DOHH2 (cell line): ENCODE data around the gene HDAC8.

Experiments used
- H3F3A ChIP-seq: fragments of 200-600 bp; sonication (generic), shearing (Covaris generic); 2 replicates; pipeline ENCODE4 v1.6.0; 2016; ENCODE audit warnings: antibody characterized with exemption, mild to moderate bottlenecking; ENCODE audit not compliant: control insufficient read depth, insufficient read depth
- H3K27ac ChIP-seq: fragments of 200-600 bp; sonication (generic); 2 replicates; pipeline ENCODE4 v1.5.1; 2014; ENCODE audit warnings: low read depth, mild to moderate bottlenecking, low read length, moderate library complexity
- H3K27me3 ChIP-seq: fragments of 200-600 bp; sonication (generic); 2 replicates; pipeline ENCODE4 v1.6.1; 2014; ENCODE audit warnings: mild to moderate bottlenecking, low read length, mixed read lengths; ENCODE audit not compliant: control insufficient read depth
- H3K36me3 ChIP-seq: fragments of 200-600 bp; sonication (generic); 2 replicates; pipeline ENCODE4 v1.6.1; 2014; ENCODE audit warnings: mild to moderate bottlenecking, low read length, moderate library complexity, mixed read lengths; ENCODE audit not compliant: control insufficient read depth
- H3K4me1 ChIP-seq: fragments of 200-600 bp; sonication (generic); 2 replicates; pipeline ENCODE4 v1.6.1; 2014; ENCODE audit warnings: mild to moderate bottlenecking, low read length, mixed read lengths; ENCODE audit not compliant: control insufficient read depth
- H3K4me2 ChIP-seq: fragments of 200-600 bp; sonication (generic); 2 replicates; pipeline ENCODE4 v1.6.0; 2014; ENCODE audit warnings: mild to moderate bottlenecking, low read length, moderate library complexity
- H3K4me3 ChIP-seq: fragments of 200-600 bp; sonication (generic); 2 replicates; pipeline ENCODE4 v1.5.1; 2014; ENCODE audit warnings: mild to moderate bottlenecking, low read length, mixed read lengths
- H3K79me2 ChIP-seq: fragments of 200-600 bp; sonication (generic); 2 replicates; pipeline ENCODE4 v1.6.1; 2014; ENCODE audit warnings: mild to moderate bottlenecking, low read length, mixed read lengths; ENCODE audit not compliant: control insufficient read depth
- H3K9me2 ChIP-seq: fragments of 200-600 bp; sonication (generic); replicated peaks from 2 replicates; pipeline ENCODE4 v1.6.1; 2014; ENCODE audit warnings: mild to moderate bottlenecking, low read length, mixed read lengths; ENCODE audit not compliant: control insufficient read depth
- H3K9me3 ChIP-seq: fragments of 200-600 bp; sonication (generic); 2 replicates; pipeline ENCODE4 v1.6.1; 2014; ENCODE audit warnings: antibody characterized with exemption, low read length, mixed read lengths; ENCODE audit not compliant: control insufficient read depth, insufficient read depth
- H4K20me1 ChIP-seq: fragments of 200-600 bp; sonication (generic); 2 replicates; pipeline ENCODE4 v1.6.0; 2014; ENCODE audit warnings: low read depth, mild to moderate bottlenecking, antibody characterized with exemption, low read length, moderate library complexity; ENCODE audit not compliant: control insufficient read depth, insufficient read depth
- CTCF ChIP-seq: fragments of 200-600 bp; sonication (generic); IDR thresholded peaks from one replicate; pipeline ENCODE4 v1.5.1; 2014; ENCODE audit warnings: antibody characterized with exemption, mild to moderate bottlenecking, low read depth, low read length; ENCODE audit not compliant: poor library complexity, severe bottlenecking
- EZH2phosphoT487 ChIP-seq: fragments of 200-600 bp; sonication (generic); IDR thresholded peaks from 2 replicates; pipeline ENCODE4 v1.6.1; 2017; ENCODE audit warnings: borderline replicate concordance, mild to moderate bottlenecking, antibody characterized with exemption, low read length, moderate library complexity, mixed read lengths

Gene HDAC8

GRCh38 chrX:72306085-72306801 is 266.4 kb downstream of the HDAC8 start:
- TF ChIP-seq CTCF: no peak
- no peaks in the 10 kb centered on the region for H4K20me1 ChIP-seq
- H3K27me3 ChIP-seq: peaks cover 62% of the 10 kb centered on the region
- H3K79me2 ChIP-seq: no peaks in the 10 kb centered on the region
- H3F3A ChIP-seq: no peaks in the 10 kb centered on the region
- no peaks in the 10 kb centered on the region for H3K9me2 ChIP-seq
- peak overlapping the region; percentile 43; the same call in 1 of the 2 replicates for H3K4me2 ChIP-seq
- H3K27ac ChIP-seq: no peak overlapping the region
- H3K4me1 ChIP-seq: no peaks in the 10 kb centered on the region
- no peak overlapping the region for H3K4me3 ChIP-seq
- H3K9me3 ChIP-seq: no peaks in the 10 kb centered on the region
- no peaks in the 10 kb centered on the region for H3K36me3 ChIP-seq

- peaks cover 62% of the 10 kb centered on the region for H3K27me3 ChIP-seq
- no peaks in the 10 kb centered on the region for H3K36me3 ChIP-seq
- H3K9me3 ChIP-seq: no peaks in the 10 kb centered on the region
- TF ChIP-seq CTCF (no peak), EZH2phosphoT487 (peak; percentile 94)
- no peak within 1 kb of the TSS for H3K27ac ChIP-seq
- H3K9me2 ChIP-seq: no peaks in the 10 kb centered on the region
- no peaks in the 10 kb centered on the region for H3K79me2 ChIP-seq
- peak within 1 kb of the TSS; percentile 43 for H3K4me2 ChIP-seq
- no peaks in the 10 kb centered on the region for H3K4me1 ChIP-seq
- peak within 1 kb of the TSS; percentile 34 for H3K4me3 ChIP-seq
- no peaks in the 10 kb centered on the region for H4K20me1 ChIP-seq
- H3F3A ChIP-seq: no peaks in the 10 kb centered on the region
Measured at GRCh38 chrX:72305286-72306084, 267.2 kb downstream of the HDAC8 start, which contains the start of gene CITED1. Gene CITED1 (minus strand): TSS chrX:72305914. CDS start chrX:72302869, 3,045 bp downstream.

- no peaks in the 10 kb centered on the region for H4K20me1 ChIP-seq
- no peaks in the 10 kb centered on the region for H3K9me3 ChIP-seq
- no peaks in the 10 kb centered on the region for H3F3A ChIP-seq
- TF ChIP-seq CTCF: no peak
- TF ChIP-seq EZH2phosphoT487: no peak
- H3K4me2 ChIP-seq: no peak overlapping the region
- H3K9me2 ChIP-seq: no peaks in the 10 kb centered on the region
- H3K36me3 ChIP-seq: no peaks in the 10 kb centered on the region
- no peaks in the 10 kb centered on the region for H3K4me1 ChIP-seq
- H3K79me2 ChIP-seq: no peaks in the 10 kb centered on the region
- no peak overlapping the region for H3K27ac ChIP-seq
- peaks cover 61% of the 10 kb centered on the region for H3K27me3 ChIP-seq
- no peak overlapping the region for H3K4me3 ChIP-seq
Measured at GRCh38 chrX:72304877-72305276, 267.8 kb downstream of the HDAC8 start.
